Activated T-helper 1 cell treated with Interleukin-2 at 50 U/mL for 16 hours (primary cell): ENCODE results near the gene PIGT.

ENCODE experiments used
- DNase-seq: peaks from one replicate; pipeline ENCODE4 v3.0.0-alpha.2; 2020; ENCODE audit warnings: low read depth

Gene PIGT

DNA sequence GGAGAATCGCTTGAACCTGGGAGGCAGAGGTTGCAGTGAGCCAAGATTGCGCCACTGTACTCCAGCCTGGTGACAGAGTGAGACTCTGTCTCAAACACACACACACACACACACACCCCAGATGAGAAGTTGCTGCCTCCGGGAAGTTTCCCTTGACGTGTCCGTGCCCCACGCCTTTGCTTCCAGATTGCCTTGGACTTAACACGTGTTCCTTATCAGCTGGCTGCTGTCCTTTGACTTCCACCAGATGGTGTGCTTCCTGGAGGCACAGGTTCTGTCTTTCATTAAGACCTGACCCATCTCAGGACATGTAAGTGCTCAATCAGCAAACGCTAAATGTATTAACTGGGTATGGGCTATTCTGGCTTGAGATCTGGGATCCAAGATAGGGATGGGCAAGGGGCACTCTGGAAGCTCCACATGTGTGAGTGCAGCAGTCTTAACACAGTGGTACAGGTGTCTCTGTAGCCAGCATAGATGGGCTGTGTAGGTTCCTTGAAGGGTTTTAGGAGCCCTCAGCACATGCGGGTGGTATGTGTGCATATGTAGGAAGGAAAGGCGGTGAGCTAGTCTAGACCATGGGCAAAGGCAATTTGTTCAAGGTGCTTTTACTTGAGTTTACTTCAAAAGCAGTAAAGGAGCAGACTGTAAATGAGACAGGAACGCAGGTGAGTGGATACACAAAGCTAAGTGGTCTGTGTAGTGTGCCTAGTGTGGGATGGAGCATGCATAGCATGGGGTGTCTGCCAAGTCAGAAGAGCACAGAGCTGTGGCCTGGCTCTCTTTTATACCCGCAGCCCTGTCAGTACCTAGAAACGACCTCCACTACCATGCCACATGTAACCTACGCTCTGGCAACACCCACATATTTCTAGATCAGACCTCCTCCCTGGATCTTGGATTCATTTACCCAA lies 11.6 kb downstream of the PIGT start:
- DNase-seq, result no peak

- no peak for DNase-seq
Observed at GRCh38 chr20:45429618-45430017, 13.7 kb downstream of the PIGT start.

DNA sequence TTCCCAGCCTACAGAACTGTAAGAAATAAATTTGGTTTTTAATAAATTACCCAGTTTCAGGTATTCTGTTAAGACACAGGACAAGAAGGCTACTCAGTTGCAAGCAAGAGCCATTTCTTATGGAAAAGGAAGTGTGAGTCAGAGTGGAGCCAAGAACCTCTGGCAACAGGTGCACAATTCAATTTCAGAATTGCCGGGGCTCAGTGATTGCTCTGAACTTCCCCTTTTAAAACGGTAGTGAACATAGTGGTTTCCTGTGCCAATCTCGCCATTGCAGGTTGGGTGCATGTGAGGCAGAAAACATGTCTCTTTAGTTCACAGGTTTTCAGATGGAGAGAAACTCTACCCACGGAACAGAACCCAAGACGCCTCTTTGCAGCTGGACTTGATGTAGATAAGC lies 16.4 kb downstream of the PIGT start:
- DNase-seq, result no peak

- DNase-seq, result no peak
Observed at GRCh38 chr20:45433316-45433715, 17.4 kb downstream of the PIGT start.

- no peak for DNase-seq
Observed at GRCh38 chr20:45433976-45434375, 18.0 kb downstream of the PIGT start.

DNA sequence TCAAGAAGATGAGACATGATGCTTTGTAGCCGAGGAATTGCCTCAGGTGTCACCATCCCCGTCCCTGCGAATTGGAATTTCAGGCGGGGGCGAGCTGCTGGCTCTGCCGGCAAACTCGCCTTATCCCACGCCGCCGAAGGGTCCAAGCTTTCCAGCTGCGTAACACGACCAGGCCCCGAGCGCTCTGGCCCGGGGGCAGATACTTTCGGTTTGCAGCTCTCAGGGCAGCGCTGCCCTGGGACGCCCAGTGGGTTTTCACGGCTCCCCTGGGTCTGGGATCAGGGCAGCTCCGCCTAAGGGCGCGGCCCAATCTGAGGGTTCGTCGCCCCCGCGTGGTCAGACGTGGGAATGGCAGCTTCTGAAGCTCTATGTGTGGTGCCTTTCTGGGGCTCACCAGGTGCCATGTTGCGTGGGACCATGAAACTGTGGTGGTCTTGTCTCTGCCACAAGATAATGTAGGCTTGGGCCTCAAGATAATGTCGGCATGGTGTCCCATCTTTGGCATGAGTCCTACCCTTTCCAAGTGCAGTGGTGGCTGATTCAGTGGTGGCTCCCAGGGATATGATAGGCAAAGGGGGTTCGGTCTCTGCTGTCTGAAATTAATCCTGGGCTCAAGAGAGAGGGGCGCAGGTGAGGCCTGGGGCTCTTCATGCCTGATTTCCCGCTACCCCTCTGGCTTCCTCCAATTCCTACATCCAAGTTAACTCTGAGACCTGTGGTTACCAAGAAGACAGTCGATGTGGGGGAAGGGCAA lies 21.0 kb downstream of the PIGT start:
- peak; percentile 75 for DNase-seq

GRCh38 chr20:45440424-45440823 lies 24.5 kb downstream of the PIGT start:
- no peak for DNase-seq

DNA sequence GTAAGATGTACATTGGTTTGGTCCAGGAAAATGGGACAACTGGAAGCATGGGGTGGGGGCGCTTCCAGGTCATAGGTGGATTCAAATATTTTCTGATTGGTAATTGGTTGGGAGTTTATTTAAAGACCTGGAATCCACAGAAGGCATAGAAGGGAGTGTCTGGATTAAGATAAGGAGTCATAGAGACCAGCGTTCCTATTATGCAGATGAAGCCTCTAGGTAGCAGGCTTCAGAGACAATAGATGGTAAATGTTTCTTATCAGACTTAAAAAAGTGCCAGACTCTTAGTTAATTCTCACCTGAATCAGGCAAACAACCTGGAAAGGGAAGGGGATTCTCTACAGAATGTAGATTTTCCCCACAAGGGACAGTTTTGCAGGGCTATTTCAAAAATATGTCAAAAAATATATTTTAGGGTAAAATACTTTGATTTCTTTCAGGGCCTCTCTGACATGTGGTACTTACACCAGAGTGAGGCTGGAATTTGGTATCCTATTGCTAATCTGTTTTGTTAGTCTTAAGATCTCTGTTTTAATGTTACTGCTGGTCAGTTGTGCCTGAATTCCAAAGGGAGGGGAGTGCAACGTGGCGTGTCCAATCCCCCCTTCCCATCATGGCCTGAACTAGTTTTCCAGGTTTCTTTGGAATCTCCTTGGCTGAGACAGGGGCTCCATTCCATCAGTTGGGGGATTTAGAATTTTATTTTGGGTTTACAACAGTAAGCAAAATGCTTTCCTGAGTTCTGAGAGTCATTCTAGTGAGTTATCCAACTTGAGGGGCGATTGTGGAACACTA lies 25.1 kb downstream of the PIGT start:
- DNase-seq, result no peak

DNA sequence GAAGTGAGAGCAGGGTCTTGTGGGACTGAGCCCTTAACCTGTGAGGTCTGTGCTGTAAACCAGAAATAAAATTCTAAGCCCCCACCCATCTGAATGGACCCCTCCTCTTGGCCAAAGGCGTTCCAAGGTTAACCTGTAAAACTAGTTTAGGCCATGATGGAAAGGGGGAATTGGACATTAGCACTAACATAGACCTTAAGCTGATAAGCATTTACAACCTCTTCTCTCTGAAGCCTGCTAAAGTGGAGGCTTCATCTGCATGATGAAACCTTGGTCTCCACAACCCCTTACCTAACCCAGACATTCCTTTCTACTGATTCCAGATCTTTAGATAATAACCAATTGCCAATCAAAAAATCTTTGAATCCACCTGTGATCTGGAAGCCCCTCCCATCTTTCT lies 25.8 kb downstream of the PIGT start:
- DNase-seq, result no peak

- DNase-seq, result no peak
Observed at GRCh38 chr20:45444050-45444449, 28.1 kb downstream of the PIGT start.

DNA sequence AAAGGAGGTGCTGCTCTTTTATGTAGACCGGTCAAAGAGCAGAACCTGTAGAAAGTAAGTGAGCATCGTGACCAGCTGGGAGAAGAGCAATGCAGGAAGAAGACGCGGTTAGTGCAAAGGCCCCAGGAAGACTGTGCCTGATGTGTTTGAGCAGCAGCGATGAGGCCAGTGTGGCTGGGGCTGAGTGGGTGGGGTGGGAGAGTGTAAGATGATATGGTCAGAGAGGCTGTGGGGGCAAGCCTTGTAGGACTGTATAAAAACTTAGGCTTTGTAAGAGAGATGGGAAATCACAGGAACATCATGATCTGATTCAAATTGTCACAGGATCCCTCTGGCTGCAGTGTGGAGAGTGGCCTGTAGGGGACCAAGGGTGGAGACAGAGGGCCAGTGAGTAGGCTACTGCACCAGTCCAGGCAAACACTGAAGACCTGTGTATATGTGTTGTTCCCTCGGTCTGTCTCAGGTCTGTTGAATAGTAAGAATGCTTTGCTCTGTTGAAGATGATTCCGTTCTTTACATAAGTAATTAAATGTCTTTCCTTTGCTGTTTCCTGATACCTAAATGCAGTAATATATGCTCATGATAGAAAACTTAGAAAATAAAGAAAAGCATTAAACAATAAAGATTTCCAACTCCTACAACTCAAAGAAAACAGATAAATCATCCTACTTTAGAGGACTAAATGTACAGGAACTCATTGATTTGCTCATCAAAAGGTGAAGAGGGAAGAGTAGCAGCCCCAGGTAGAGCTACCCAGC lies 30.0 kb downstream of the PIGT start:
- no peak for DNase-seq

- no peak for DNase-seq
Observed at GRCh38 chr20:45448270-45448669, 32.3 kb downstream of the PIGT start.

GRCh38 chr20:45449528-45449927 lies 33.6 kb downstream of the PIGT start:
- no peak for DNase-seq

DNA sequence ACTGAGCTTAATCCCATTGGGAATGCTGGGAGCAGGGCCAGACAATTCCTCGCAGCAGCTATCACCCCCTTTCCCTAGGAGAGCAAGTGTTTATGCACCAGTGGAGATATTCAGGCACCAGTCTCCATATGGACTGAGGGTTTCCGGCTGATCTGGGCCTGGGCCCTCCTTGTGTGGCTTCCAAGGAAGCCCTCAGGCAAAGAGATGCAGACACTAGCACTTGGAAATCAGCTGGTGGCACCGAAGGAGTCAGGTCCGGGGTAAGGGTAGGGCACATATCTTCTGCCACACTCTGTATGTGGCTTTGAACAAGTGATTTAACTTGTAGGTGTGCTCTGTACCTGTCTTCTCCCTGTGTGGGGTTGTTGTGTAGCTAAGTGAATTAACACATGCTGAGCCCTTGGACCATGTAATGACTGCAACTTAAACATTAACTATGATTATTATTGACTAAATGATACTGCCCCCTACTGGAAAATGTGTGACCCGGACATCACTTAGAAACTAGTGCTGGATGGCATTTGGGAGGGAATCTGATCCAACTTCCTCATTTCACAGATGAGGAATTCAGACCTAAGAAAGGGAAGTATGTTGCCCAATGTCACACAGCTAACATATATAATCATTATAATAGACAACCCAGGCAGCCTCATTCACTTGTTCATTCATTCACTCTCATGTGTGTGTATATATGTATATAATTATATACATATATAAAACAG lies 34.3 kb downstream of the PIGT start:
- no peak for DNase-seq

- no peak for DNase-seq
Observed at GRCh38 chr20:45452238-45452637, 36.3 kb downstream of the PIGT start.

DNA sequence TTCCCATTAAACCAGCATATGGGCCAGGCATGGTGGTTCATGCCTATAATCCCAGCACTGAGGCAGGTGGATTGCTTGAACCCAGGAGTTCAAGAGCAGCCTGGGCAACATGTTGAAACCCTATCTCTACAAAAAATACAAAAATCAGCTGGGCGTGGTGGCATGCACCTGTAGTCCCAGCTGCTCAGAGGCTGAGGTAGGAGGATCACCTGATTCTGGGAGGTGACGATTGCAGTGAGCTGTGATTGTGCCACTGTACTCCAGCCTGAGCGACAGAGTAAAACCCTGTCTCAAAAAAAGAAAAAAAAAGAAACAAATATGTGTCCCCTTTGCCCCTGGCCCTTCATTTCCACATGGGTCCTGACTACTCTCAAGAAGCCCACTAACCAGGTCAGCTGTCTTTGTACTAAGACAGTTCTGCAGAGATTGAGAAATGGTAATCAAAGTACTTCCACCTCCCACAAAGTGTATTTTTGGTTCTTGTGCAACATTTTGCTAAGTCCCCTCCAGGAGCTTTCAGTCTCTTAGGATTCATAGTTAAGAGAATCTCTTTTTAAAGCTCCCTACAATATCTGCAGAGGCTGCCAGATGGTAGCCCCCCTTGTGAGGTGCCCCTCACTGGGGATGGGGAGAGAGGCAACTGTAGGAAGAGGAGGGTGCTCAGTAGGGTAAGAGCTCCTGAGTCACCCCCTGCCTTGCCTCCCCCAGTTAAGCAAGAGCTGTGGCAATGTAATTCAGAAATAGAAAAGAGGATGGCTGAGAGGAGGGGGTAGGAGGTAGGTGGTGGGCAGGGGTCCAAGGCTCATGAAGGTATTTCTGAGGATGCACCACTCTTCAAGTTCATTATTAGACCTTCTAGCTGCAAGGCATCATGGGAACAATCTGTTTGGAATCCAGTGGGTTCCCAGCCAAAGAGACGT lies 37.1 kb downstream of the PIGT start:
- no peak for DNase-seq

DNA sequence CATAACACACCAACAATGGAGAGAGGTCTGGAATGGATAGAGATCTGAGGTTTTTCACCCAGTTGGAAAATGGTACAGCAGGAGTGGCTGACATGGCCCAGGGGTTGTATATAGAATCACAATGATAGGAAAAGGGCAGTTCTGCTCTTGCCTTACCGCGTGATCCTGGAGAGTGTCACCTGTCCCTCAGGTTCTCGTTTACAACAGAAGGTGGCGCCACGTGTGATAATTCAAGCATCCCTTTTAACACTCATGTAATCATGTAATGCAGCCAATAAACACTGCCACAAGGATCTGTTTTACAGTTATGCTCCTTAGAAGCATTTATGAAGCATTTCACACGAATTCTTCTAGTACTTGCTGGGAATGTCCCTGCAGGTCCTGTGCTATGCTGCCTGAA lies 40.7 kb downstream of the PIGT start:
- no peak for DNase-seq

DNA sequence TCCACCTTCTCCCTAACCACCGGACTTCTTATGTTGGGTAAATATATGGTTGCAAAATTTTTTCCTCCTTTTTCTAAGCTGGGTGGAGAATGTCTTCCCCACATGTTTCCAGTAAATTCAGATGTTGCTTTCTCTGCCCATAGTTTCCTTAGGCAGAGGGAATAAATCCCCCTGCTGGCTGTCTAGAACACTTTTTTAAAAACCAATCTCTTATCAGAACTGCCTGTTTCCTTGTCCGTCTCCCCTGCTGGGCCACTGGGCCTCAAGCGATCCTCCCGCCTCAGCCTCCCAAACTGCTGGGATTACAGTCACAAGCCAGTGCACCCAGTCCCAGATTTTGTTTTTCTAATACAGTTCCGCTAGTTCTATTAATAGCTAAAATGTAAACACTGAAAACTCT lies 43.7 kb downstream of the PIGT start:
- DNase-seq, result no peak

- no peak for DNase-seq
Observed at GRCh38 chr20:45461225-45461624, 45.3 kb downstream of the PIGT start.
